Measurements from ENCODE around the gene HIVEP3.

Gene HIVEP3

DNA sequence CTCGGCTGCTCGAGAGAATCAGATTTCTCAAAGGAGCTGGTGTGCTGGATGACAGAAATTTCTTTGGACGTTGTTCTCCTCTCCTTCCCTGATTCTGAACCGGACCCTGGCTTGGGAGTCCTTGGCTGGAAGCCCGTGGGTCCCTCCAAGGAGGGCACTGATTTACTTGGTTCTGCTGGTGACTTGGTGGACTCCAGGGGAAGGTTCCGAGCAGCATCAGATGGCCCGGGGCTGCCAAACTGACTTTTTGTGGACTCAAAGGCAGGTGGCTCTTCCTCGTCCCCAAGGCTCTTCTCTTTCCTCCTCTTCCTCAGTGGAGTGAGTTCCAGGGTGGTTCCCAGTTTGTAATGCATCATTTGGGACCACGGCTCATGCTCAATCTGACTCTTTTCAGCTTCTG lies 336.4 kb downstream of the HIVEP3 start:
- Mint-ChIP-seq H3K4me3 (no peak overlapping the region), H3K9me3 (peaks cover 0 to 2% of the 10 kb centered on the region in 2 donors), H3K36me3 (peaks cover 81 to 89% of the 10 kb centered on the region in 2 donors), H3K27me3 (no peaks in the 10 kb centered on the region), H3K27ac (no peak overlapping the region), H3K4me1 (peaks cover 16 to 18% of the 10 kb centered on the region in 2 donors)
- ATAC-seq (replicated peaks) (no peak), DNase-seq (no peak)

DNA sequence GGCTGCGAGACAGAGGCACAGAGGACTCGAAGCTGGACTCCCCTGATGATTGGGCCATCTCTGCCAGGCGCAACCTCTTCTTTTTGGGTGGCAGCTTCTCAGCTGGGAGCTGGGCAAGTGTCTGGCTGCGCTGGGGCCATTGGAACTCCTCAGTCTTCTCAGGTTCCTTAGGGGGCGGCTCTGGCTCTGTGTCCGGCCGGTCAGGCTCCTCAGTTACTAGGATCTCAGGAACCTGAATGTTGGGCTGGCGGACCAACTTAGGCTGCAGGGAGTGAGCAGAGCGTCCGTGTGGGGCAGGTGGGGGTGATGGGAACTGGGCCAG lies 336.8 kb downstream of the HIVEP3 start:
- DNase-seq = no peak
- H3K27me3 Mint-ChIP-seq = no peaks in the 10 kb centered on the region
- H3K4me1 Mint-ChIP-seq = peaks cover 19 to 21% of the 10 kb centered on the region in 2 donors
- no peak overlapping the region for H3K4me3 Mint-ChIP-seq
- H3K9me3 Mint-ChIP-seq = peaks cover 0 to 2% of the 10 kb centered on the region in 2 donors
- no peak overlapping the region for H3K27ac Mint-ChIP-seq
- H3K36me3 Mint-ChIP-seq = peaks cover 81 to 89% of the 10 kb centered on the region in 2 donors
- ATAC-seq (replicated peaks) = no peak

DNA sequence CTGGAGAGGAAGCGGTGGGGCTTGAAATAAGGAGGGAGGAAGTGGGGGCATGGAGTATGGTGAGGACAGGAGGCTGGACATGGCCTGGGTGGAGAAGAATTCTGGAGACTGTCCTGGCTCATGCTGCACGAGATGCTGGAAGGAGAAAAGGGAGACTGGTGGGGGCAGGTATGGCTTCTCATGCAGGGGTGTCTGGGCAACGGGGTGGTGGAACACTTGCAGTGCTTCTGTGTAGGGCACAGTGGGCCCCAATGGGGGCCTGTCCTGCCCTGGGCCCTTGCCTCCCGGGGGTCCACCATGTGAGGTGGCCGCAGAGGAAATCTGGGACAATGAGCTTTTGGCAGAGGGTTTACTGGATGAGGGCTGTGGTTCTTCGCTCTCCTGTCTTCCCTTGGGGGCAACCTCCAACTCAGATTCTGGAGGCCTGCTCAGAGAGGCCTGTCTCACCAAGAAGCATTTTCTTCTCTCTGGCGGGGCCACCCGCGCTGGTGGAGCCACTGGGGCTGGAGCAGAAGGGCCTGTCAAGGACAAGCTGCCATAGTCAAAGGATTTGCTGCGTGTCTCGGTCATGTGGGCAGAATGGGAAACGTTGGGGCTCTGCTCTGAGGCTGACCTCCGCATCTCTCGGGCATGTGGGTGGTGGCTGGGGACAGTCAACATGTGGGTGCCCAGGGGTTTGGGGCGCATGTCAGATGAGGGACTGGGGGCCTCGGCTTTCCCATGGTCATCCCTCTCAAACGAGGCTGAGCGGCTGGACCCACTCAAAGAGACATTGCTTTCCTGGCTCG lies 337.3 kb downstream of the HIVEP3 start:
- Mint-ChIP-seq H3K27ac (peak overlapping the region; percentile 51), H3K36me3 (peaks cover 79 to 85% of the 10 kb centered on the region in 2 donors), H3K27me3 (no peaks in the 10 kb centered on the region), H3K9me3 (peaks cover 0 to 2% of the 10 kb centered on the region in 2 donors), H3K4me3 (no peak overlapping the region), H3K4me1 (peaks cover 22 to 25% of the 10 kb centered on the region in 2 donors)
- no peak for ATAC-seq (replicated peaks)
- no peak for DNase-seq

DNA sequence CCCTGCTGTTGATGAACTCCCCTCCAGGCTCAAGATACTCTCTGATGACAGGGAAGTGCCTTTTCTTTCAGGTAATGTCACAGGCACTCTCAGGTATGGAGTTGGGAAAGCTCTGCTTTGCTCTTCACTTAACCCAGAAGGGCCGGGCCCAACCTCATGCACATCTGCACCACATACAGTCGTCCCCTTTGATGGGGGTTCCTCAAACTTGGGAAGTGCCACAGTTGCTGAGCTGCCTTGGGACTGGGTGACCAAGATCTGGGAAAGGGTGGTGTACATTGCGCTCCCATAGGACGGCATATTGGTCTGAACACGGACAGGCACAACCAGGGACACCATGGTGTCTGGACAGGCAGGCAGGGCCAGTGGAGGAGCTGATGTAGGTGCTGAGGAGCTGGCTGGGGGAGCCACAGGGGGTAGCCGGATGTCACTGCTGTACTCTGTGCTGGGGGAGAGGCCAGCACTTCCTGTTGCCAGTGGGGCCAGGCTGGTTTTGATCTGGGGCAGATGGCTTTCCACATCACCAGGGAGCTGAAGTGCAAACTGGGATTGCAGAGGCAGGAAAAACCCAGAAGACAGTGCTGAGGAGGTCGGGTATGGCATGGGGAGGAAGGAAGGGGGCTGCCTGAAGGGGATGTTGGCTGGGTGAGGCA lies 338.1 kb downstream of the HIVEP3 start:
- H3K27ac Mint-ChIP-seq = peak overlapping the region; percentile 69

DNA sequence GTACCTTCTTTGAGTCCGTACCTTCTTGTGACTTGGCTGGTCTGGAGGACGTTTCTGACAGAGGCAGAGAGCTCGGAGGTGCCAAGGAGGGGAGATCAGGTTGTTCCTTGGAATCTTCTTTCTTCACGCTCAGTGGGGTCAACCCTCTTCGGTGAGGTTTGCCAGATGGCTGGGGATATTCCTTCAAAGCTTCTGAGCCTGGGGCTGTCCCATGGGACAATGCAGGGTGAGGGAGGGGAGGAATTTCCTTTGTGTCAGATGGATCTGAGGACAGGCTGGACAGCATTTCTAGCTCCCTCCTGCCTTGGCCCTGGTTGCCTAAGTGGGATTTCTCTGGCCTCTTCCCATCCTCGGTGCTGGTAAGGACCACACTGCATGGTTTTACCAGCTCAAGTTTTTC lies 338.7 kb downstream of the HIVEP3 start:
- Mint-ChIP-seq H3K4me1 (peaks cover 31 to 39% of the 10 kb centered on the region in 2 donors), H3K36me3 (peaks cover 77 to 84% of the 10 kb centered on the region in 2 donors), H3K27me3 (no peaks in the 10 kb centered on the region), H3K9me3 (peaks cover 0 to 2% of the 10 kb centered on the region in 2 donors), H3K4me3 (no peak overlapping the region), H3K27ac (no peak overlapping the region)
- no peak for DNase-seq
- no peak for ATAC-seq (replicated peaks)

More for the DNA sequence above, 338.1 kb downstream of the HIVEP3 start:
- Mint-ChIP-seq H3K27me3 (no peaks in the 10 kb centered on the region), H3K4me1 (peaks cover 29 to 32% of the 10 kb centered on the region in 2 donors), H3K9me3 (peaks cover 0 to 2% of the 10 kb centered on the region in 2 donors), H3K36me3 (peaks cover 79 to 84% of the 10 kb centered on the region in 2 donors), H3K4me3 (no peak overlapping the region)
- no peak for DNase-seq
- ATAC-seq (replicated peaks) = no peak

DNA sequence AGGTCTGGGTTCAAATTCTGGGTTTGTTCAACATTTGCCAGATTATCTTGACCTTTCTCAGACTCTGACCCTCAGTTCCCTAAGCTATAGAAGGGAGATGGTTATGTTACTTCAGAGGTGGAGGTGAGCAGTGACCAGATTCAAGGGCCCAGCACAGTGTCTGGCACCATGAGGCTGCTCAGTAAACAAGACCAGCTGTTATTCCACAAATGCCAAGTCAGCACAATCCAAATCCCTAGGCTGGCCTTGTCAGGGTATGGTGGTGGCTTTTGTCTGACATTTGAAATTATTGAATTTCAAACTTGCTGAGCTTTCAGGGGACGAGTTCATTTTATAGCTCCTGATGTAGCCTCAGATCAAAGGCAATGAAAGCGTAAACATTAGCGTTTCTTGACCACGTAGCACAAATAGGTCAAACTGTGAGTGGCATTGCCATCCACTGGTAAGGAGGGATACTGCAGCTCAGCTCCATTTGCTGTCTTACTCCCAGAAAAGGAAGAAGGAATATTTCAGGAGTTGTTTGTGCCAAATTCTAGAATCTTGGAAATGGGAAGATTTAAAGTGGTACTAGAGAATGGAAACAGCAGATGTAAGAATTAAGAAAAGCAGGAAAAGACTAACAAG lies 339.9 kb downstream of the HIVEP3 start:
- Mint-ChIP-seq H3K4me3 (no peak overlapping the region), H3K27me3 (no peaks in the 10 kb centered on the region), H3K36me3 (peaks cover 71 to 82% of the 10 kb centered on the region in 2 donors), H3K4me1 (peaks cover 42 to 51% of the 10 kb centered on the region in 2 donors), H3K27ac (no peak overlapping the region), H3K9me3 (peaks cover 0 to 2% of the 10 kb centered on the region in 2 donors)
- DNase-seq (no peak), ATAC-seq (replicated peaks) (no peak)

DNA sequence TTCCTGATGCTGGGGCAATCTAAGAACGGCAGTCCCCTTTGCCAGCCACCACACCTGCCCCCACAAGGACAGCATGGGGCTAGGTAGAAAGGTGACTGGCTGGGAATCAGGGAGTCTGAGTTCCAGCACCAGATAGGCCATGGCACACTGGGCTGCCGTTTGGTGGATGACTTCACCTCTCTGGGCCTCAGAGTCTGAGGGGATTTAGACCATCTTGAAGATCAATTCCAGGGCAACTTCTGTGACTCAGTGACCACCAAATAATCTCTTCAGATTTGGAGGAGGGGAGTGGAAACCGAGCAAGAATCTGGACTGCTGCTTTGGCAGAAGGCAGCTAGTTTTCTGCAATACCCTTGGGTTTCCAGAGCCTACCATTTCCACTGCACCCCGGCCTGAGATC lies 342.1 kb downstream of the HIVEP3 start:
- H3K36me3 Mint-ChIP-seq = peaks cover 70 to 80% of the 10 kb centered on the region in 2 donors
- H3K4me3 Mint-ChIP-seq = no peak overlapping the region
- no peaks in the 10 kb centered on the region for H3K27me3 Mint-ChIP-seq
- peaks cover 55 to 73% of the 10 kb centered on the region in 2 donors for H3K4me1 Mint-ChIP-seq
- peak overlapping the region; percentile 31 for H3K27ac Mint-ChIP-seq
- peaks cover 0 to 2% of the 10 kb centered on the region in 2 donors for H3K9me3 Mint-ChIP-seq
- DNase-seq (no peak), ATAC-seq (replicated peaks) (no peak)

DNA sequence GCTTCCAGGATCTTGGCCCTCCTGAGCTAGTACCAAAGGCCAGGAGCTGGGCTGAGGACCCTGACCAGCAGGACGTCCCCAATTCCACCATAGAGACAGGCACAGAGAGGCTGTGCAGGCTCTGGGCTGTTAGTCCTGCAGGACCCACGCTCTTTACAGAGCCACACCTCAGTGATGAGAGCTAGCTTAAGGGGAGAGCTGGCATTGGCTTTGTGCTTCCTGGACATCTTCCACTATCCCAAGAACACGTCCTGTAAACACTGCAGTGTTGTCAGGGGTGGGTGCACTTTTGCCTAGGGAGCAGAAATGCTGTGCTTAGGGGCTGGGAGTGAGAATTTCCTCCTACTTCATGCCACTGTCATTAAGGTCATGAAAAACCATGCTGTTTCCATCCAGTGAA lies 342.5 kb downstream of the HIVEP3 start:
- Mint-ChIP-seq H3K27me3 (no peaks in the 10 kb centered on the region), H3K36me3 (peaks cover 70 to 80% of the 10 kb centered on the region in 2 donors), H3K4me3 (no peak overlapping the region), H3K27ac (peak overlapping the region; percentile 77), H3K4me1 (peaks cover 60 to 77% of the 10 kb centered on the region in 2 donors), H3K9me3 (peaks cover 0 to 2% of the 10 kb centered on the region in 2 donors)
- no peak for DNase-seq
- no peak for ATAC-seq (replicated peaks)

DNA sequence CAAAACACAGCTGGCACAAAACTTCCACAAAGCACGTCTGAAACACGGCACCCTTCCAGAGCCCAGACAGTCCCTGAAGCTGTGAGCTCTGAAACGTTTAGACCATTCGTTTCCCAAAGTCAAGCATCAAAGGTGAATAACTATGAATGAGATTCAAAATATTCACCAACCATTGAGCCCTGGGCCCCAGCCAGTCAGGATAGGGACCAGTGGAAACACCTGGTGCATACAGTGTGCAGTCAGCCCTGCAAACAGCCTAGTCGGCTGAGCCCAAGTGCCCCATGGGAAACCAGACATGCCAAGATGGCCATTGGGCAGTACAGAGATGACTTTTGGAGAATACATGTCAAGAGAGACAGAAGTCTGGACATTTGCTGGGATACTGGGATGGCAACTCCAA lies 343.9 kb downstream of the HIVEP3 start:
- peak overlapping the region; percentile 20 for H3K27ac Mint-ChIP-seq
- peaks cover 59 to 85% of the 10 kb centered on the region in 2 donors for H3K4me1 Mint-ChIP-seq
- peak; percentile 22 to 24 for ATAC-seq (replicated peaks)
- H3K4me3 Mint-ChIP-seq = peak overlapping the region in 1 of 2 donors; percentile 7
- peaks cover 71 to 80% of the 10 kb centered on the region in 2 donors for H3K36me3 Mint-ChIP-seq
- H3K27me3 Mint-ChIP-seq = no peaks in the 10 kb centered on the region
- H3K9me3 Mint-ChIP-seq = peaks cover 2 to 3% of the 10 kb centered on the region in 2 donors
- no peak for DNase-seq

DNA sequence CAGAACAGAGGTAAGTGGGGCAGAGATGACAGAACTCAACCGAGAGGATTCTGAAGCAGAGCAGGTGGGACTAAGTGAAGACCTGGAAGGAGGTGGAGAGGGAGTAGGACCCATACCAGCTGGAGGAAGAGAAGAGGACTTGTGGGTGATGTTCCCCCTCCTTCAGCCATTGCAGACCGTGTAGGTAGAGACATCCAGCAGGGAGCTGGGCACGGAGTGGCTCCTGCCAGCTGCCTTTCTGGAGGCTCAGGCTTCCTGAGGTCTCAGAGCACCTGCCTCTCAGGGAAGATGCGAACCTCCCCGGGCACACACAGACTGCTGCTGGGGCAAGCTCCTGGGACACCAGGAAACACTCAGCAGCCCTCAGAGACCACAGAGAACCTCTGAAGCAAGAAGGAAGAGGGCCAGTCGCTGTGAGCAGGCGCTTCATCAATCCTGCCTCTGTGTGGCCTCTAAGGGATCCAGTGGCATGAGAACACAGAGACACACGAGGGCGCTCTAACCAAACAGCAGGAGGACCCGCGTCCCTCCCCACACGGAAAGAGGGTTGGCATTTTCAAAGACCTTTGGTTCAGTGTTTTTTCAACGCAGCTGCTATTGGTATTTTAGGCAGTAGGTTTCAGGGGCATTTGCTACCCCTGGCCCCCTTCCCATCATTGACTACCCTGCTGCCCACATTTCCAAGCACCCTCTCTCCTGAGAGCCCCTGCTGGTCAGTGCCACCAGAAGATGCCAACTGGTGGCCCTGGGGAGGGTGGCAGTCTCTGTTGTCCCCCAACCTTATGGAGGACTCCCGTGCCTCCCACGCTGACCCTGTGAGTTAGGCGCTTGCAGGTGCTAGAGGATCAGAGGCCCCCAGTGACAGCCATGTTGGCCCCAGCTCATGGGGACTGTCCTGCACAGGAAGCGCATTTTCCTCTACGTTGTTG lies 344.7 kb downstream of the HIVEP3 start:
- DNase-seq (peak; percentile 78), ATAC-seq (replicated peaks) (peak; percentile 95)
- peak overlapping the region; percentile 7 to 51 for H3K4me3 Mint-ChIP-seq
- H3K4me1 Mint-ChIP-seq = peaks cover 58 to 85% of the 10 kb centered on the region in 2 donors
- no peaks in the 10 kb centered on the region for H3K27me3 Mint-ChIP-seq
- H3K27ac Mint-ChIP-seq = peak overlapping the region; percentile 72
- peaks cover 2 to 4% of the 10 kb centered on the region in 2 donors for H3K9me3 Mint-ChIP-seq
- H3K36me3 Mint-ChIP-seq = peaks cover 64 to 80% of the 10 kb centered on the region in 2 donors

DNA sequence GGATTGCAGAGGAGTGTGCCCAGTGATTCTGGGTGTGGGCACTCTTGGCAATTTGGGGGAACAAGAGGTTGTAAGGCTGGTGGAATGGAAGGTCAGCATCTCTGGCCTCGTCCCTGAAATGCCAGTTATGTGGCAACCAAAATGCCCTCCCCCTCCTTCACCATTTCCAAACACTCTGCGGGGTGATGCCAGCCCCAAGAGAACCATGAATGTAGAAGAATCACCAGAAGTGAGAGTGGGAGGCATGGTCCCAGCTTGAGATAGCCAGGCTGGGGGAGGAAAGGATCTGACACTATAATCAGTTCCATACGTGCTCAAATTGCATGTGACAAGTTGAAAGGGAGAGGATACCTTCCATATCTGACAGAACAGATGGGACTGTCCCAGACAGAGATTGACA lies 345.5 kb downstream of the HIVEP3 start:
- H3K4me3 Mint-ChIP-seq = no peak overlapping the region
- DNase-seq = no peak
- H3K27ac Mint-ChIP-seq = no peak overlapping the region
- H3K4me1 Mint-ChIP-seq = peaks cover 56 to 81% of the 10 kb centered on the region in 2 donors
- ATAC-seq (replicated peaks) = no peak
- peaks cover 66 to 83% of the 10 kb centered on the region in 2 donors for H3K36me3 Mint-ChIP-seq
- peaks cover 0 to 4% of the 10 kb centered on the region in 2 donors for H3K9me3 Mint-ChIP-seq
- no peaks in the 10 kb centered on the region for H3K27me3 Mint-ChIP-seq

DNA sequence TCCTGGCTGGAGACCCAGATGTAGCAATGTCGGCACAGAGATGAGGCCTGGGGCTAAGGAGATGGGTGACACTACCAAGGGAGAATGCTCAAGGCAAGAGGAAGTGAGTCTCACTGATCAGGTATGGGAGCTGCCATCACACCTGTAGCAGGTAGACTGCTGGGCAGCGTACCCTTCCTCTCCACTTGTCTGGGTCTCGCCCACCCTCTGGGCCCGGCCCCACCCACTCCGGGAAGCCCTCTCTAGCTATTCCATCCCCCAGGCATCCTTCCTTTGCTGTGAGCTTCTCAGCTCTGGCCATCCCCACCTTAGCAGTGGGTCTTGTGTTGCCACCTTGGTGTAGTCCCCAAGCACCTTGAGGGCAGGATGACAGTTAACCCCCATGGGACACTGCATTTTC lies 346.5 kb downstream of the HIVEP3 start:
- Mint-ChIP-seq H3K4me1 (peaks cover 57 to 83% of the 10 kb centered on the region in 2 donors), H3K27me3 (no peaks in the 10 kb centered on the region), H3K27ac (no peak overlapping the region), H3K9me3 (peaks cover 0 to 4% of the 10 kb centered on the region in 2 donors), H3K4me3 (no peak overlapping the region), H3K36me3 (peaks cover 70 to 85% of the 10 kb centered on the region in 2 donors)
- ATAC-seq (replicated peaks) = no peak
- DNase-seq = no peak

DNA sequence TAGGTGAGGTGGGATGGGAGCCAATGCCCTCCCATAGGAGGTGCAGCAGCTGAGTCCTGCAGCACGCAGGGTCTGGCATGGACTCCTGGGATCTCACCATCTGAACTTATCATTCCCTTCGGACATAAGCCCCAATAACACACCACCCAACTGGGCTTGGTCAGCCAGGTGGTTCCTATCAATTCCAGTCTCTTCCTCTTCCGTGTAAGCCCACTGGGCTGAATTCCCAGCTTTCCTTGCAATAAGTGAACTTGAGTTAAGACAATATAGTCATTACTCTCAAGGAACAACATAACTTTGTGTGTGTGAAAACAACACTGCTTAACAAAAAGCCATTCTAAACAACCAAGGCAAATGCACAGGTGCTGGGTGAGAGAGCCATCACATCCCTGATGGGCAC lies 347.7 kb downstream of the HIVEP3 start:
- no peaks in the 10 kb centered on the region for H3K27me3 Mint-ChIP-seq
- H3K27ac Mint-ChIP-seq = peak overlapping the region; percentile 44
- DNase-seq = no peak

More for the DNA sequence above, 347.7 kb downstream of the HIVEP3 start:
- Mint-ChIP-seq H3K9me3 (peaks cover 0 to 4% of the 10 kb centered on the region in 2 donors), H3K4me3 (no peak overlapping the region), H3K36me3 (peaks cover 77 to 93% of the 10 kb centered on the region in 2 donors), H3K4me1 (peaks cover 60 to 83% of the 10 kb centered on the region in 2 donors)
- no peak for ATAC-seq (replicated peaks)

All from stimulated activated naive B cell treated with anti-CD40 and anti-IgM and Interleukin-4, amounts not matched to agents 10 μg/mL and 1 μg/mL and 100 μg/mL, for 72 hours (primary cell).